RPMI8226 (cell line): ENCODE results near the gene CTSK.

ENCODE experiments used
- DNase-seq: peaks from one replicate; pipeline ENCODE4 v3.0.0-alpha.2; 2015

Gene CTSK

DNA sequence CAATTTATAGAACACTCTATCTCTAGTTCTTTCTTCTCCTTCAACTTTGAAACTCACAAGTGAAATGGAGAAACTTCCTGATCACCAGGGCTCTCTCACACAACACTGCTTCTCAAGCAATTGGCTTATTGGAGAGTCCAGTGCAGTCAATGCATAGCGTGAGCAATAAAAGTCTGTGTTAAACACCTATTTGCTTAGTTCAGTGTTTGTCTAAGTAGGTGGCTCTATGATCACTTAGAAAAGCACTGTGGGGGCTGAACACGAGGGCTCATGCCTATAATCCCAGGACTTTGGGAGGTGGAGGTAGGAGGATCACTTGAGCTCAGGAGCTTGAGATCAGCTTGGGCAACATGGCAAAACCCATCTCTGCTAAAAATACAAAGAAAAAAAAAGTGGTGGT lies 54.6 kb downstream of the CTSK start:
- no peak for DNase-seq

DNA sequence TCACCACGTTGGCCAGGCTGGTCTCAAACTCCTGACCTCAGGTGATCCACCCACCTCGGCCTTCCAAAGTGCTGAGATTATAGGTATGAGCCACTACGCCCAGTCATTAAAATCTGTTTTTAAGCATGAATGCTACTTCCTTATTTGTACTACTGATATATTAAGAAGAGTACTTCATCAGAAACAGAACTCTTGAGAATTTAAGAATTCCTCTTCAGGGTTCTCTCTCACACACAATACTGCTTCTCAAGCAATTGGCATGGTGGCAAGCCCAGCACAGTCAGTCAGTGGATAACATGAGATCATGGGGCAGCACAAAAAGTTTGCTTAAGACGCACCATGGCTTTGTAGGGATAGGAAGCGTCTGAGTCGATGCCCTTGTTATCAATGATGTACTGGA lies 56.6 kb downstream of the CTSK start:
- DNase-seq: no peak

DNA sequence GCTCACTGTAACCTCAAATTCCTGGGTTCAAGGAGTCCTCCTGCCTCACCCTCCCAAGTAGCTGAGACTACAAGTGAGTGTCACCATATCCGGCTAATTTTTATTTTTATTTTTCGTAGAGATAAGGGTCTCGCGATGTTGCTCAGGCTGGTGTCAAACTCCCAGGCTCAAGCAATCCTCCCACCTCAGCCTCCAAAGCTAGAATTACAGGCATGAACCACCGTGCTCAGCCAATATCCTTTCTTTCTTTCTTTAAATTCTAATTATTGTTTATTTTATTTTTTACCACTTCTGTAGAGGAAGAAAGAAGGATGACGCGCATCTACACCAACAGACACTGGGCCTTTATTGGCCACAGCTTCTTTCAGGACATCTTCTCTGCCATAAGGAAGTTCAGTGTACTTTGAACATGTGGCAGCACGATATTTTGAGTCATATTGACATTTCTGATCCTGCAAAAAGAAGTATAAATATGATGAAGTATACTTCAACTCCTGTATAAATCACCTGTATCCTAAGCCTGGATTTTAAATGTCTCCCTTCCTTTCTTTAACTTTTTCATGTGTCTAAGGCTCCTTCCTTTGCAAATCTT lies 58.2 kb downstream of the CTSK start:
- no peak for DNase-seq

DNA sequence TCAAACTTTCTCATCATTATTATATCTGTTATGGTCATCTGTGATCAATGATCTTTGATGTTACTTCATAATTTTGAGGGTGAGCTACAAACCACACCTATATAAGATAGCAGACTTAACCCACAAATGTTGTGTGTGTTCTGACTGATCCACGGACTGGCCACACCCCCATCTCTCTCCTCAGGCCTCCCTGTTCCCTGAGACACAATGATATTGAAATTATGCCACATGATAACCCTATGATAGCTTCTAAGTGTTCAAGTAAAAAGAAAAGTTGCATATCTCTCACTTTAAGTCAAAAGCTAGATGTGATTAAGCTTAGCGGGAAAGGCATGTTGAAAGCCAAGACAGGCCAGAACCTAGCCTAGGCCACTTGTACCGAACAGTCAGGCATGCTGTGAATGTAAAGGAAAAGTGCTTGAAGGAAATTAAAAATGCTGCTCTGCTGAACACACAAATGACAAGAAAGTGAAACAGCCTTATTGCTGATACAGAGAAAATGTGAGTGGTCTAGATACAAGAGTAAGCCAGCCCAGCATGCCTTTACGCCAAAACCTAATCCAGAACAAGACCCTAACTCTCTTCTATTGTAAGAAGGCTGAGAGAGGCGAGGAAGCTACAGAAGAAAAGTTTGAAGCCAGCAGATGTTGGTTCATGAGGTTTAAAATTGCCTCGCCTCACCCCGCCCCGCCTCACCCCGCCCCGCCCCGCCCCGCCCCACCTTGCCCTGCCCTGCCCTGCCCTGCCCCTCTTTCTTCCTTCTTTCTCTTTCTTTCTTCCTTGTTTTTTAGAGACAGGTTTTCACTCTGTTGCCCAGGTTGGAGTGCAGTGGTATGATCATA lies 59.0 kb downstream of the CTSK start:
- no peak for DNase-seq
